ENCODE results near the gene TWF2. TPM values are rescaled to one million over a fixed set of nuclear protein-coding genes. Genes with fewer than 3 reads are reported as not detected.

TWF2 gene
- polyA plus RNA-seq, 4 donors = 26.0 to 36.8 (median 28.0) TPM

DNA sequence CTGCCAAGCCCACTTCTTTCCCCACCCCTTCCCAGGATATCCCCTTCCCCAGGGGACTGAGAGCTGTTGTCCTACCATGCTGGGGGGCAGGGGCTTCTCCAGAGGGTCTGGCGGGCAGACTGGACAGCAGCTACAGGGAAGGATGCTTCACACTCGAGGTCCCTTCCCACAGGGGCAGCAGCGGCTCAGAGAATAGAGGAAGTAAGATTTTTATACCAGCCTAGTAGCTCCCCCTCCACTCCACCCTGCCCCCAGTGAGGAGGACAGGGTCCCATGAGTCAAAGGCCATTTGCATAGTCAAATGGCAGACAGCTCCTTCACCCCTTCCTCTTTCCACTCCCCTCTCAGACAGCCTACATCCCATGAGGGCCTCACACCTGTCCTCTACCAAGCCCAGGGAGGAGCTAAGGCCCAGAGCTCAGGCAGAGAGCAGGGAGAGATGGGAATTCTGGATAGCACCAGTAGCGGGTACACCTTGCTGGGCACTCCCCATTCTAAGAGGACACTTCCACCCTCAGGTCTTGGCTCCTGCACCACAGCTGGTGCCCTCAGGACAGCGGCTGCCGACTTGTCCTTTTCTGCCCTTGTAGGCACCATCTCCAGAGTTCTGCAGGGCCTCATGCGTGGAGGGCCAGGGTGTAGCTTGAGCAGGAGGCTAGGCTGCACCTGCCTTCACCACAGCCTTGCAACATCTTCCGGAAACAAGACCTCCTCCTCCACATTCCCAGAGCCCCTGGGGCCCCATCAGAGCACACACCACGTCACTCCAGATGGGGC, 13.3 kb downstream of the TWF2 start, which contains the start of gene TLR9:
Gene TLR9 (minus strand): TSS at position 194 of the 777 bp plus-strand sequence. CDS start 116 bp downstream, at position 78.
- no peak for DNase-seq (ENCODE audit: low read depth in 4 of 4, low spot score in 3 of 4)

DNA sequence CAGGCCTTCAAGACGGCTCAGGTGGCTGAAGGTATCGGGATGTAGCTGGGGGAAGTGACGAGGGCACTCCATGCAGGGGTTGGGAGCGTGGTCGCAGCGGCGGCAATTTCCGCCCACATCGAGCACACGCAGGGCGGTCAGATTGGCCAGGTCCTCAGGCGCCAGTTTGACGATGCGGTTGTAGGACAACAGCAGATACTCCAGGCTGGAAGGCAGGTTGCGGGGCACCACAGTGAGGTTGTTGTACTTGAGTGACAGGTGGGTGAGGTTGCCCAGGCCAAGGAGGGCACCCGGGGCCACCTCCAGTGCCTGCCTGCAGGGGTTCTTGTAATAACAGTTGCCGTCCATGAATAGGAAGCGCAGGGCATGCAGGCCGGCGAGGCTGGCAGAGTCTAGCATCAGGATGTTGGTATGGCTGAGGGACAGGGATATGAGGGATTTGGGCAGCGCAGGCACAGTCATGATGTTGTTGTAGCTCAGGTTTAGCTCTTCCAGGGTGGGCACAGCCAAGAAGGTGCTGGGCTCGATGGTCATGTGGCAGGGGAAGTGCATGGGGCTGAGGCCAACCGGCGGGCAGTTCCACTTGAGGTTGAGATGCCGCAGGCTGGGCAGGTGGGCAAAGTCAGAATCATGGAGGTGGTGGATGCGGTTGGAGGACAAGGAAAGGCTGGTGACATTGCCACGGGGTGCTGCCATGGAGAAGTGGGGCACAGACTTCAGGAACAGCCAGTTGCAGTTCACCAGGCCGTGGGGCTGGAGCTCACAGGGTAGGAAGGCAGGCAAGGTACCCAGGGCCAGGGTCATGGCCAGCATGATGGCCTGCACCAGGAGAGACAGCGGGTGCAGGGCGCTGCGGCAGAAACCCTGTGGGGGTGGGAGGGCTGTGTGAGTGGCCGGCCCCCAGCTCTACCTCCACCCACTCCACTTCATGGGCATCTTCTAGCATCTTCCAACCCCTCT, 15.2 kb downstream of the TWF2 start:
- DNase-seq (ENCODE audit: low read depth in 4 of 4, low spot score in 3 of 4) = no peak

DNA sequence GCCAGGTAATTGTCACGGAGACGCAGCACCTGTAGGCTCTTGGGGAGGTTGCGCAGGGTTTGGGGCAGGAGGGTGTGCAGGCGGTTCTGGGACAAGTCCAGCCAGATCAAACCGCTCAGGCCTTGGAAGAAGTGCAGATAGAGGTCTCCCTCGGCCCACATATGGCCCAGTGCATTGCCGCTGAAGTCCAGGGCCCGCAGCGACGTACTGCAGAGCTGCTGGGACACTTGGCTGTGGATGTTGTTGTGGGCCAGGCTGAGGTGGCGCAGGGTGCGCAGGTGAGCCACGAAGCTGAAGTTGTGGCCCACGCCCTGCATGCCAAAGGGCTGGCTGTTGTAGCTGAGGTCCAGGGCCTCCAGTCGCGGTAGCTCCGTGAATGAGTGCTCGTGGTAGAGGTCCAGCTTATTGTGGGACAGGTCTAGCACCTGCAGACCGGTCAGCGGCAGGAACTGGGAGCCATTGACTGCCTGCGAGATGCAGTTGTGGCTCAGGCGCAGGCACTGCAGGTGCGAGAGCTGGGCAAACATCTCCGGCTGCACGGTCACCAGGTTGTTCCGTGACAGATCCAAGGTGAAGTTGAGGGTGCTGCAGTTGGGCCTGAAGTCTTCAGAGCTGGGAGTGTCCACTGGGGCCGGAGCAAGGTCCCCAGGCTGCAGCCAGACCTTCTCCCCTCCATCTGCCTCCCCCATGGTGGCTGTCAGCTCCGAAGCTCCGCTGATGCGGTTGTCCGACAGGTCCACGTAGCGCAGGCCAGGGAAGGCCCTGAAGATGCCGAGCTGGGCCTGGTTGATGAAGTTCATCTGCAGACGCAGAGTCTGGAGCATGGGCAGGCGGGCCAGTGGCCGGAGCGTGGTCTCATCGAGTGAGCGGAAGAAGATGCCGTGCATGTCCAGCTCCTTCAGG, 16.4 kb downstream of the TWF2 start:
- no peak for DNase-seq (ENCODE audit: low read depth in 4 of 4, low spot score in 3 of 4)

DNA sequence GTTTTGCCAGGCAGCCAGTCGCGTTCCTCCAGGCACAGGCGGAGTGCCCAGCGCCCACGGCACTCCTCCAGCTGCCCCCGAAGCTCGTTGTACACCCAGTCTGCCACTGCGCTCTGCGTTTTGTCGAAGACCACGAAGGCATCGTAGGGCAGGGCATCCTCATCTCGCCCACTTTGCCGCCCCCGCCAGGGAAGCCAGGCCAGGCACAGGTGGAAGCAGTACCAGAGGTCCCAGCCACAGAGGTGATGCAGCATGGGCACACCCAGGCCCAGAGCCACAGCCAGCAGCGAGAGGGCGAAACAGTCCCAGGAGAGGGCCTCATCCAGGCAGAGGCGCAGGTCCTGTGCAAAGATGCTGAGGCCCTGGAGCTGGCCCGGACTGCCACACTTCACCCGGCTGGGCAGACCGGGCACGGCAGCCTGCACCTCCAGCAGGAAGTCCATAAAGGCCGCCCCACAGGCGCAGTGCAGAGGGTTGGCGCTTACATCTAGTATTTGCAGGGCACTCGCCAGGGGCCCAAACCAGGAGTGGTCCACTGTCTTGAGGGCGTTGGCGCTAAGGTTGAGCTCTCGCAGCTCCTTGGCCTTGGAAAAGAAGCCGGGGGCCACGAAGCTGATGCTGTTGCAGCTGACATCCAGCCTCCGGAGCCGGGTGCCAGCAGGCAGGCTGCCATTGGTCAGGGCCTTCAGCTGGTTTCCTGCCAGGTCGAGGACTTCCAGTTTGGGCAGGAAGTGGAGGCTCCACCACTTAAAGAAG, 17.2 kb downstream of the TWF2 start:
- no peak for DNase-seq (ENCODE audit: low read depth in 4 of 4, low spot score in 3 of 4)

DNA sequence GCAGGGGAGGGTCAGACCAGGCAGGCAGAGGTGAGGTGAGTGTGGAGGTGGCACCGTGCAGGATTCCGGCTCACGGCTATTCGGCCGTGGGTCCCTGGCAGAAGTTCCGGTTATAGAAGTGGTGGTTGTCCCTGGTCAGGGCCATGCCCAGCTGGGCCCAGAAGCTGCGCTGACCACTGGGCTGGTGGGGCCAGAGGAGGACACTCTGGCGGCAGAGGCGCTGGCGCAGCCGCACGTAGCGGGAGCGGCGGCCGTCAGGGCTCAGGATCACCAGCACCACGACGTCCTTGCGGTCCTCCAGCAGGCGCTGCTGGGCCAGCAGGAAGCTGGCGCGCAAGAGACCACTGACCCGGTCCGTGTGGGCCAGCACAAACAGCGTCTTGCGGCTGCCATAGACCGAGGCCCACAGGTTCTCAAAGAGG, 17.8 kb downstream of the TWF2 start:
- no peak for DNase-seq (ENCODE audit: low read depth in 4 of 4, low spot score in 3 of 4)

DNA sequence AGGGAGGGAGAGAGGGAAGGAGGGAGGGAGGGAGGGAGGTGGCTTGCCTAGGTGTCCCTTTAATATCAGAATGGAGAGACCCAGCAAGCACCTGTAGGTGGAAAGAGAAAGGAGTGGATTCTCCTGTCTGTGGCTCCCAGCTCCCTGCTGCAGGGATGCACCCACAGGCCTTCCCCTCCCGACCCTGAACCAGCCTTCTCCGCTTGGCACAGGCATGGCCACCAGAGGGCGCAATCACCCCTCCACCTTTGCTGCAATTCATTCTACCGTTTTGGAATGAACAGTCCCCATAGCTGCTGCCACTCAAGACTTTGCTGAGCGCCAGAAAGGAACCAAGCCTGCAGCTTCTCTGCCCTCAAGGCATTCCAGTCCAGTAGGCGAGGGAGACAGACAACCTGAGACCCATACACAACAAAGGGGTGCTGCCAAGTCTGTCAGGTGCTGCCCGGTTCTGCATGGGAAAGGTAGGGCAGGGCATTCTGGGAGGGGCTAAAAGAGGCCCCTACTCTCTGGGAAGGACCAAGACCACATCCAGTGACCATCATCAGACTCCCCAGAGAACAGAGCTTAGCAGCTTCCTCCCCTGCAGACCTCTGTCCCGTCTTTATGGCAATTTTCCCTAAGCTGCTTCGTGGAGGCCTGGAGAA, 18.5 kb downstream of the TWF2 start:
- no peak for DNase-seq (ENCODE audit: low read depth in 4 of 4, low spot score in 3 of 4)

DNA sequence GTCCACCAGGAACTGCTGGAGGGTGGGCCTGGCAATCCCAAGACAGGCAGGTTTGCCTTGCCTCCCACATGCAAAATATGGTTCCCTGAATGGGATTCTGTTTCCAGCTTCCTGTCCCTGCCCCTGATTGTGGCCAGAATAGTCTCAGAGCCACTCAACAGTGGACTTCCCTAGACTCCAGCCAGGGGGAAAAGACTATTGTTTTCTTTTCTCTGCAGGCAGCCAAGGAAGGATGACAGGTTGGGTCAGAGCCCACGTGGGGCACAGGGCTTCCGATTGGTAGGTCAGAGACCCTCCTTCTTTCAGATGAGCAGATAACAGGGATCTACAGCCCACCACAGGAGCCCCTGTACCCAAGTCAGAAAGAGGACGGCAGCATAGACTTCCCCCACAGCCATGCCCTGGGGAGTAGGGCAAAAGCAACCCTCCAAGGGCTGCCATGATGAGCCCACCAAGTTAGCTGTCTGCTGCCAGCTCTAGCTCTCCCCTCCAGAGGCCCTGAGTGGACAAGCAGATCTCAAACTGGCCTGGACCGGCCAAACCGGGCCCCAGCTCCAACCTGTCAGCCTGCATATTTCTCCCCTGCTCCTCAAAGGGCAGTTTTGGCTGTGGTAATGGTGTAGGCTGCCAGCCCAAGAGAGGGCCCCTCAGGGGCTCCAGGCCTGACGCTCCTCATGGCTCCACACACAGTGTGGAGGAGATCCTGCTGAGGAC, 19.9 kb downstream of the TWF2 start:
- DNase-seq (ENCODE audit: low read depth in 4 of 4, low spot score in 3 of 4) = no peak

DNA sequence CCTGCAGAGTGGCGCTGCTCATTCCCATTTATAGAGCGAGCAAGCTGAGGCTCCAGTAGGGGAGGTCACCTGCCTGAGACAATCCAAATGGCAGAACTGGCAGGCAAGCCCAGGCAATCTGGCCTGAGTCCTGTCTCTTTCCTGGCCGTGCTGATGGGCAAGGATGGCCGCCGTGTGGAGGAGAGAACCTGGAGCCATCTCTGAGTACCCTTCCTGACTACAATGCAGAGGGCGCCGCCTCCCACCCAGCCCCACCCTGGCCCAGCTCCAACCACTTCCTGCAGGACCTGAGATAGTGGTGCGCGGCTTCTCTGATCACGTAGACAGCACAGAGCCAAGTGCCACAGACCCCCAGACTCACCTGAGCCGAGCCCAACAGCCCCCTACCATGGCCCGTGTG, 20.5 kb downstream of the TWF2 start:
- no peak for DNase-seq (ENCODE audit: low read depth in 4 of 4, low spot score in 3 of 4)

DNA sequence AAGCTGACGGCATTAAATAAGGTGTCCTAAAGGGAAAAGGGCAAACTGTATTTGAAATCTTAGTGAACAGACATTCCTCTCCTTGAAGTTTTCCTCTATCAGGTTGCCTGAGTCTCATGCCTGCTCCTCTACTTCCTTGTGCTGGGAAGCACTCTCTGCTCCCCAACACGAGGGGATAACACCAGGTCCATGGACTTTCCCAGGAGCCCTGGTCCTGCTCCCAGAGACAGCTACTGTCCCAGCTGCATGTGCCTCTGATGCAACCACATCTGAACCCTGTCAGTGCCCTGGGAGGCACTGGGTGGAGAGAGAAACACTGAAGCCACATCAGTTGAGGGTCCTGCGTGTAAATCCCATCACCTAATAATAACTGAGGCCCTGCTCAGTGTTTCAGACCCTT, 20.9 kb downstream of the TWF2 start:
- no peak for DNase-seq (ENCODE audit: low read depth in 4 of 4, low spot score in 3 of 4)

DNA sequence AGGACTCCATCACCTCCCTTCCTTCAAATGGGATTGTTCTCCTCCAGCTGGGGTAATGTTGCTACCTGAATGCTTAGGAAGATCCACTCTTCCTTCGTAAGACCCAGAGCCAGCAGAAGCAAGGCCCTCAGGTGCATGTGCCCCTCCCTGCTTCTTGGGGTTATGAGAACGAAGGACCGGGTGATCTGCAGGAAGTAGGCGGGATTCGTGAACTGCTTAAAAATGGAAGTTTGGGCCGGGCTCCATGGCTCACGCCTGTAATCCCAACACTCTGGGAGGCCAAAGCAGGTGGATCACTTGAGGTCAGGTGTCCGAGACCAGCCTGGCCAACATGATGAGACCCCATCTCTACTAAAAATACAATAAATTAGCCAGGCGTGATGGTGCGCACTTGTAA, 21.6 kb downstream of the TWF2 start:
- no peak for DNase-seq (ENCODE audit: low read depth in 4 of 4, low spot score in 3 of 4)

DNA sequence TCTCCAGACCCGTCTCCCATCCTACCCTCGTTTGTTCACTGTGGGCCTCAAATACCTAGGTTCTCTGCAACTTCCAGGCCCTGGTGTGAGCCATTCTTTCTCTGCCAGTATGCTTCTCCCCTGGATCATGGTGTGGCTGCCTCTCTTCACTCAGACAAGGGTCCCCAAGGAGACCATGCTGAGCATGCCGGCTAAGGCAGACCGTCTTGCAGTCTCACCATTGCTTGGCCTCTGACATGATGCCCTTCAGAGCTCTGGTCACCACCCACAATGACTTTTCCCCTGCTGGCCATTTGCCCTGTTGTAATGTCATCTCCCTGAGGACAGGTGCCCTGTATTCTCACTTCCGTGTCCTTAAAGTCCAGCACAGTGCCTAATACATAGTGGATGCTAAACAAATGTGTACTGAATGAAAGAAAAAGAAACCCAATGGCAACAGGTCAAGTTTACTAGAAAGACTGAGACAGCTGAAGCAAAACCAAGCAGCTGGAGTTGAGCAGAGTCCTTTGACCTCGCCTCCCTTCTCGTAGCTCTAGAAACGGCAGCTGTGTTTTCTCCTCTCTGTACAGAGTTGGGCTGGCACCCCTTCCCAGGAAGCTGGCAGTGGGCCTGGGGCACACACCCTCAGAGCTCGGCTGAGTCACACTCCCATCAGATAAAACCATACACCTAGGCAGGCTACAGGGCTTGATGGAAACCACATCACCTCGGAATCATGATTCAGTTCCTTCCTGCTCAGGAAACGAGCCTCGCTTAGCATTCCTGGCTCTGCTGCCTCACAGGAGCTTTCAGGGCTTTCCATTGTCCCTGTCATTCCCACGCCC, 22.2 kb downstream of the TWF2 start:
- no peak for DNase-seq (ENCODE audit: low read depth in 4 of 4, low spot score in 3 of 4)

DNA sequence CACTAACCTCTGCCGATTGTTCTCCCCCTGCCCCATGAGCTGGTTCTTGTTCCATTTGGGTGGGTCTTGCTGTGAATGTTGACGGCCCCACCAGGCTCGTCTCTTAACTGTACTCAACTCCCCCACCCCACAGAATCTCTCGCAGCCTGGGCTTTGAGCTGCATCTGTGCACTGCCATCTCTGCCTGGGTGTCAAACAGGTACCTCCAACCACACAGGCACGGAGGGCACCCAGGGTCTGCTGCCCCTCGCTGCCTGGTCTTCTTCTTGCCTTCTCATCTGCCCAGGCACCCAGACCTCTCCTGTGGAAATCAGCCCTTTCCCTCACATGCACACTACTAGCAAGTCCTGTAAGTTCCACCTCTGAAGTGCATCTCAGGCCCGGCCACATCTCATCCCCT, 23.6 kb downstream of the TWF2 start:
- no peak for DNase-seq (ENCODE audit: low read depth in 4 of 4, low spot score in 3 of 4)

DNA sequence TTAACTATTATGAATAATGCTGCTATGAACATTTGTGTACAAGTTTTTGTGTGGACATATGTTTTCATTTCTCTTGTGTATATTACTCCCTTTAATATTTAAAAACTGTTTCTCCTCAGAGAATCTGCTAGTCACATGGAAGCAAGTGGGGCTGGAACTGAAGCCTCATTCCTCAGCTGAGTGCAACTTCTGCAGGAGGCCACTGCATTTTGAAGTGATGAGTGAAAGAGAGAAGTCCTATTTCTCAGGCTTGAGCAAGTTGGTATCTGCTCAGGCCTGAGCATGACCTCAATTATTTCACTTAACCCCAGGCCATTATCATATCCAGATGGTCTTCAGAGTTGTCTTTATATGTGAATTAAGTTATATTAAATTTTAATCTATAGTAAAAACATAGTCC, 25.1 kb downstream of the TWF2 start:
- no peak for DNase-seq (ENCODE audit: low read depth in 4 of 4, low spot score in 3 of 4)

DNA sequence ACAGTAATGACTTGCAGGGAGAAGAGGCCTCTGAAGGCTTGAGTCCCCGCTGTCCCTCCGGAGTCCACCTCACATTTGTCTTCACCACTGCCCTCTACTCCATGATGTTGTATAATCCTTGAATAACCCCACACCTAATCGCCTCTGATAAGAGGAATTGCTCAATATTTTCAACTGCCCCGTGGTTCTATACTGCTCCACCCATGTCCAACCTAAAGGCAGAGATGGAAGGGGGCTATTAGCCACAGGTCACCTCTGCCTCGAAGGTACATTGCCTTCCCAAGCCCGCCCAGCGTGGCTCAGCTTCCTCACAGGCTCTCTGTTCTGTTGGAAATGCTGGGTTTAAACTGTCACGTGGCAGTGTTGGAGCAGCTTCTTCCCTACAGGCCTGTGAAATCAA, 26.0 kb downstream of the TWF2 start:
- no peak for DNase-seq (ENCODE audit: low read depth in 4 of 4, low spot score in 3 of 4)

DNA sequence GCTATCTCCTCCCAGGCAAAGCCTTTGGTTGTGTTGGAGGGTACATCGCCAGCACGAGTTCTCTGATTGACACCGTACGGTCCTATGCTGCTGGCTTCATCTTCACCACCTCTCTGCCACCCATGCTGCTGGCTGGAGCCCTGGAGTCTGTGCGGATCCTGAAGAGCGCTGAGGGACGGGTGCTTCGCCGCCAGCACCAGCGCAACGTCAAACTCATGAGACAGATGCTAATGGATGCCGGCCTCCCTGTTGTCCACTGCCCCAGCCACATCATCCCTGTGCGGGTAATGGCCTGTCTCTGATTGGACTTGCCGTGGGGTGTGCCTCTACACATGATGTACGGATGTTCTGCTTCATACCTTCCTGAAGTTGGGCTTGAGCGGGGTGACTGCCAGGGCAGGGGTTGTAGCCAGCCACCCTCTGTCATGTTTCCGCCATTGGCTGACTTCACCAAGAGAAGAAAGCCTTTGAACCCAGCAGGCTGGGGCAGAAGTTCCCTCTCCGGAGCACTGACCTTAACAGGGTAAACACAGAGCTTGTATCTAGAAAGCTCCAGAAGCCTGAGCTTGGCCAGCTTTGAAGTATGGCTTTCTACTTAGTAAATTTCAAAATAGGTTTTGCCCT, 27.6 kb downstream of the TWF2 start:
- no peak for DNase-seq (ENCODE audit: low read depth in 4 of 4, low spot score in 3 of 4)

DNA sequence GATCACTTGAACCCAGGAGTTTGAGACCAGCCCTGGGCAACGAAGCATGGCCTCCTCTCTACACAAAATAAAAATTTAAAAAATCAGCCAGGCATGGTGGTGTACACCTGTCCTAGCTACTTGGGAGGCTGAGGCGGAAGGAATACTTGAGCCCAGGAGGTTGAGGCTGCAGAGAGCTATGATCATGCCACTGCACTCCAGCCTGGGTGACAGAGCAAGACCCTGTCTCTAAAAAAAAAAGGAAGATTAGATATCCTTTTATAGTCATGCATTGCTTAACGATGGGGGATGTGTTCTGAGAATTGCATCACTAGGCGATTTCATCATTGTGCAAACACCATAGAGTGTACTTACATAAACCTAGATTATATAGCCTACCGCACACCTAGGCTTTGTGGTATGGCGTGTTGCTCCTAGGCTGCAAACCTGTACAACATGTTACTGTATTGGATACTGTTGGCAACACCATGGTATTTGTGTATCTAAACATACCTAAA, 28.4 kb downstream of the TWF2 start:
- no peak for DNase-seq (ENCODE audit: low read depth in 4 of 4, low spot score in 3 of 4)

DNA sequence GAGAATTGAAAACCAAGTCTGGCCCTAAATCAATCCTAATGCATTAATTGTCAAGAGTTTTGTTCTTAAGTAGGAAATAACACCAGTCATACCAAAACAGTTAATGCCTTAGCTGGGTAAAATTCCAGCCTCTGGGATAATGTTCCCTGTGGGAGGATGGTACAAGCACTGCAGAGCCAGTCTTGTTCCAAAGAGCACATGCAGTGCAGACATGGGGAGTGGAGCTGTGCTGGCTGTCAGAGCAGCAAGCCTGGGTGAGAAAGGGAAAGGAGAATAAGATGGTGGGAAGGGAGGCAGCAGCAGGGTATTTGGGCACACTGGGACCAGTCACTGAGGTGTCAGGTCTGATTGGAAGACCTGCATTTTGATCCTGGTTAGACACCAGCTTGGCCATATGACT, 28.9 kb downstream of the TWF2 start:
- DNase-seq (ENCODE audit: low read depth in 4 of 4, low spot score in 3 of 4) = no peak

Measured in right renal pelvis (tissue), 4 donors.